HUES48 (cell line): ENCODE measurements around the gene MAZ.
"Not testable (repeated sequence)": the region's sequence is repeated elsewhere in the genome, so short reads cannot be mapped to it uniquely, and the experiment has no call there.

Experiments used
- H3K27ac ChIP-seq: one replicate; pipeline ENCODE4 v1.7.0; 2013; ENCODE audit warnings: low read depth, low read length, inconsistent platforms
- H3K27me3 ChIP-seq: 2 replicates; pipeline ENCODE4 v1.6.1; 2013; ENCODE audit warnings: mild to moderate bottlenecking, low read length; ENCODE audit not compliant: control insufficient read depth, insufficient read depth
- H3K36me3 ChIP-seq: 2 replicates; pipeline ENCODE4 v1.6.1; 2013; ENCODE audit warnings: low read length; ENCODE audit not compliant: control insufficient read depth, insufficient read depth
- H3K4me1 ChIP-seq: 2 replicates; pipeline ENCODE4 v1.6.1; 2013; ENCODE audit warnings: mild to moderate bottlenecking, low read length; ENCODE audit not compliant: control insufficient read depth, insufficient read depth
- H3K4me3 ChIP-seq: 2 replicates; pipeline ENCODE4 v1.5.1; 2013; ENCODE audit warnings: mild to moderate bottlenecking, low read depth, low read length
- H3K9ac ChIP-seq: 2 replicates; pipeline ENCODE4 v1.6.1; 2013; ENCODE audit warnings: mild to moderate bottlenecking, low read depth, low read length, moderate library complexity
- H3K9me3 ChIP-seq: 2 replicates; pipeline ENCODE4 v1.6.1; 2013; ENCODE audit warnings: low read length; ENCODE audit not compliant: control insufficient read depth, insufficient read depth

MAZ gene

GRCh38 chr16:29787155-29787554, 19.2 kb upstream of the MAZ start:
- H3K36me3 ChIP-seq, H3K9me3 ChIP-seq, H3K27ac ChIP-seq, H3K4me3 ChIP-seq, H3K9ac ChIP-seq, H3K27me3 ChIP-seq: not testable (repeated sequence)
- peaks cover 14% of the 10 kb centered on the region for H3K4me1 ChIP-seq

- Histone ChIP-seq H3K27ac (peak overlapping the region; percentile 82), H3K27me3 (no peaks in the 10 kb centered on the region; the same call in 1 of the 2 replicates), H3K9ac (peak overlapping the region; percentile 78), H3K36me3 (peaks cover 15% of the 10 kb centered on the region; the same call in 1 of the 2 replicates), H3K4me1 (peaks cover 15% of the 10 kb centered on the region), H3K9me3 (no peaks in the 10 kb centered on the region), H3K4me3 (peak overlapping the region; percentile 98)
Measured at GRCh38 chr16:29789775-29790182, 16.6 kb upstream of the MAZ start.

GRCh38 chr16:29790183-29790948, 16.0 kb upstream of the MAZ start, which contains the start of gene KIF22:
KIF22 (plus strand) TSS chr16:29790751; CDS start chr16:29790760, 9 bp downstream.
- Histone ChIP-seq H3K4me1 (peaks cover 15% of the 10 kb centered on the region), H3K9ac (peak within 1 kb of the TSS; percentile 85), H3K36me3 (peaks cover 21% of the 10 kb centered on the region; the same call in 1 of the 2 replicates), H3K27ac (peak within 1 kb of the TSS; percentile 85), H3K27me3 (no peaks in the 10 kb centered on the region; the same call in 1 of the 2 replicates), H3K4me3 (peak within 1 kb of the TSS; percentile 98), H3K9me3 (no peaks in the 10 kb centered on the region)

- Histone ChIP-seq H3K4me1 (peaks cover 13% of the 10 kb centered on the region), H3K36me3 (peaks cover 25% of the 10 kb centered on the region), H3K9me3 (no peaks in the 10 kb centered on the region)
Measured at GRCh38 chr16:29790949-29791844, 15.1 kb upstream of the MAZ start.

GRCh38 chr16:29791845-29792807, 14.2 kb upstream of the MAZ start:
- Histone ChIP-seq H3K27ac (no peak overlapping the region), H3K27me3 (no peaks in the 10 kb centered on the region), H3K4me1 (peaks cover 13% of the 10 kb centered on the region), H3K9ac (peak overlapping the region; percentile 85; the same call in 1 of the 2 replicates), H3K9me3 (no peaks in the 10 kb centered on the region), H3K4me3 (peak overlapping the region; percentile 98), H3K36me3 (peaks cover 34% of the 10 kb centered on the region)

More at GRCh38 chr16:29790949-29791844, 15.1 kb upstream of the MAZ start:
- peak overlapping the region; percentile 85 for H3K9ac ChIP-seq
- H3K27me3 ChIP-seq = no peaks in the 10 kb centered on the region
- peak overlapping the region; percentile 98 for H3K4me3 ChIP-seq
- H3K27ac ChIP-seq = peak overlapping the region; percentile 85

GRCh38 chr16:29793153-29793552, 13.2 kb upstream of the MAZ start:
- Histone ChIP-seq H3K4me1 (peaks cover 13% of the 10 kb centered on the region), H3K36me3 (peaks cover 45% of the 10 kb centered on the region)
- H3K9ac ChIP-seq, H3K27me3 ChIP-seq, H3K4me3 ChIP-seq, H3K9me3 ChIP-seq, H3K27ac ChIP-seq: not testable (repeated sequence)

- Histone ChIP-seq H3K9me3 (no peaks in the 10 kb centered on the region), H3K4me3 (no peak overlapping the region), H3K27ac (no peak overlapping the region), H3K27me3 (no peaks in the 10 kb centered on the region), H3K9ac (no peak overlapping the region), H3K36me3 (peaks cover 56% of the 10 kb centered on the region), H3K4me1 (peaks cover 13% of the 10 kb centered on the region)
Measured at GRCh38 chr16:29794231-29794710, 12.1 kb upstream of the MAZ start.

- Histone ChIP-seq H3K9me3 (no peaks in the 10 kb centered on the region), H3K4me3 (no peak overlapping the region), H3K9ac (no peak overlapping the region), H3K27me3 (no peaks in the 10 kb centered on the region), H3K36me3 (peaks cover 66% of the 10 kb centered on the region), H3K27ac (no peak overlapping the region), H3K4me1 (peaks cover 13% of the 10 kb centered on the region)
Measured at GRCh38 chr16:29802416-29802935, 3.9 kb upstream of the MAZ start.

- Histone ChIP-seq H3K36me3 (peaks cover 60% of the 10 kb centered on the region), H3K27ac (peak overlapping the region; percentile 36), H3K27me3 (no peaks in the 10 kb centered on the region), H3K9ac (no peak overlapping the region), H3K4me1 (peaks cover 21% of the 10 kb centered on the region), H3K4me3 (peak overlapping the region; percentile 72; the same call in 1 of the 2 replicates), H3K9me3 (no peaks in the 10 kb centered on the region)
Measured at GRCh38 chr16:29804020-29804419, 2.3 kb upstream of the MAZ start.
